GM12892 (cell line): Measurements from ENCODE around the gene PIK3C2A.
"Not testable (repeated sequence)": the region's sequence is repeated elsewhere in the genome, so short reads cannot be mapped to it uniquely, and the experiment has no call there.

ENCODE experiments used
- DNase-seq: peaks from one replicate; pipeline ENCODE4 v3.0.0; 2011; ENCODE audit not compliant: insufficient read length
- FAIRE-seq: peaks from 2 replicates; lab custom pipeline; 2011; peaks lifted over from hg19 to GRCh38; lab: Jason Lieb, UNC
- POLR2A ChIP-seq: IDR thresholded peaks from 2 replicates; pipeline ENCODE4 v1.6.1; 2011; ENCODE audit warnings: low read depth, low read length, control low read depth
- POLR2AphosphoS5 ChIP-seq: IDR thresholded peaks from 2 replicates; pipeline ENCODE4 v1.6.1; 2011; ENCODE audit warnings: low read depth, low read length, control low read depth
- TAF1 ChIP-seq: IDR thresholded peaks from 2 replicates; pipeline ENCODE4 v1.6.1; 2011; ENCODE audit warnings: low read depth, mild to moderate bottlenecking, control low read depth, low read length, borderline replicate concordance

Gene PIK3C2A

DNA sequence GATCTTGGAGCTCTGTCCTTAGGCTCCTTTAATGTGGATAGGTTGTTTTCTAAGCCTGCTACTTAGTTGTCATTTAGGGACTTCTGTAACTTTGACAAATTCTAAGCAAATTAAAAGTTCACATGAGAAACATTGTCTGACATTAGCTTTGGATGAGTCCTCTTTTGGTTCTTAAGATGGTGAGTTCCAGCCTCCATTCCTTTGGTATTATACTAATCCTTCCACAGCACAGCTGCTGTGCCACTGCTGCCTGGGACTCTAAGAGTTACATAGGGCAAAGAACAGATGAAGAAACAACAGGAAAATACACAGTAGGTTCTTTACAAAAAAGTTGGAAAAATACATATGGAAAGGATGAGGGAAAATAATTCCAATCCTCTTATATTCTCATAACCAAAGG lies 25.3 kb upstream of the PIK3C2A start:
- no peak for FAIRE-seq
- DNase-seq = no peak
- TF ChIP-seq TAF1 = no peak
- TF ChIP-seq POLR2A = no peak
- TF ChIP-seq POLR2AphosphoS5 = no peak

DNA sequence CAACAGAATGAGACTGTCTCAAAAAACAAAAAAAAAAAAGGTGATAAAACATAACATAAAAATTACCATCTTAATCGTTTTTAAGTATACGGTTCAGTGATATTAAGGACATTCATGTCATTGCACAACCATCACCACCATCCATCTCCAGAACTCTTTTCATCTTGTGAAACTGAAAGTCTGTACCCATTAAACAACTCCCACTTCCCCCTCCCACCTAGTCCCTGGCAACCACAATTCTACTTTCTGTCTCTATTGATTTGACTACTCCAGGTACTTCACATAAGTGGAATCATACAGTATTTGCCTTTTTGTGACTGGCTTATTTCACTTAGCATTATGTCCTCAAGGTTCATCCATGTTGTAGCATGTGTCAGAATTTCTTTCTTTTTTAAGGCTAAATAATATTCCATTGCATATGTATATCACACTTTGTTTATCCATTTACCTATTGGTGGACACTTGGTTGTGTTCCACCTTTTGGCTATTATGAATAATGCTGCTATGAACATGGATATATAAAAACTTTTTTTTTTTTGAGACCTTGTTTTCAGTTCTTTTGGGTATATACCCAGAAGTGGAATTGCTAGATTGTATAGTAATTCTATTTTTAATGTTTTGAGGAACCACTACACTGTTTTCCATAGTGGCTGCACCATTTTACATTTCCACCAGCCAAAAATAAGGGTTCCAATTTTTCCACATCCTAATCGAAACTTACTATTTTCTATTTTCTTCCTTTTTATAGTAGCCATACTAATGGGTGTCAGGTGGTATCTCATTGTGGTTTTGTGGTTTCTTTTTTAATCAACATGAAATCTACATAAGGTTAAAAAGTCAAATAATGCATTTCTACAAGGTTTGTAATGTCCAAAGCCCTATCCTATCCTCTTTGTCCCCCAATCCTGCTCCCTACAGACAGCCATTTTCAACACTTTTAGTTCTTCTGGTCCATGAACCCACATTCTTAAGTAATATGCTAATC lies 23.4 kb upstream of the PIK3C2A start:
- DNase-seq = no peak
- TF ChIP-seq TAF1 = no peak
- TF ChIP-seq POLR2AphosphoS5 = no peak
- no peak for TF ChIP-seq POLR2A
- peak; percentile 74 for FAIRE-seq

DNA sequence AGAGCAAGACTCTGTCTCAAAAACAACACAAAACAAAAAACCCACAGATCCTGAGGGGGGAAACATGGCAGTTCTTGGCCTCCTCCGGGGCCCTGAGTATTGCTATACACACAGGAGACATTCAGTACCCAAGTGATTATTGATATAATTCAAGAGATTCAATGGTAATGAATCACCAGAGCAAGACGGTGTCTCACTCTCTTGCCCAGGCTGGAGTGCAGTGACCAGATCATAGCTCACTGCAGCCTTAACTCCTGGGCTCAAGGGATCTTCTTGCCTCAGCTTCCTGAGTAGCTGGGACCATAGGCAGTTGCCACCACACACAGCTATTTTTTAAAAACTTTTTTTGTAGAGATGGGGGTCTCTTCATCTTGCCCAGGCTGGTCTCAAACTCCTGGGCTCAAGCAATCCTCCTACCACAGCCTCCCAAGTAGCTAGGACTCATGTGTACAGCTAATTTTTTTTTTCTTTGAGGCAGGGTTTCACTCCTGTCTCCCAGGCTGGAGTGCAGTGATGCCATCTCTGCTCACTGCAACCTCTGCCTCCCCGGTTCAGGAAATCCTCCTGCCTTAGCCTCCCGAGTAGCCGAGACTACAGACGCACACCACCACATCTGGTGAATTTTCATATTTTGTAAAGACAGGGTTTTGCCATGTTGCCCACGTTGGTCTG lies 21.8 kb upstream of the PIK3C2A start:
- TF ChIP-seq POLR2AphosphoS5 = no peak
- TF ChIP-seq TAF1 = no peak
- TF ChIP-seq POLR2A = no peak
- no peak for DNase-seq
- no peak for FAIRE-seq

DNA sequence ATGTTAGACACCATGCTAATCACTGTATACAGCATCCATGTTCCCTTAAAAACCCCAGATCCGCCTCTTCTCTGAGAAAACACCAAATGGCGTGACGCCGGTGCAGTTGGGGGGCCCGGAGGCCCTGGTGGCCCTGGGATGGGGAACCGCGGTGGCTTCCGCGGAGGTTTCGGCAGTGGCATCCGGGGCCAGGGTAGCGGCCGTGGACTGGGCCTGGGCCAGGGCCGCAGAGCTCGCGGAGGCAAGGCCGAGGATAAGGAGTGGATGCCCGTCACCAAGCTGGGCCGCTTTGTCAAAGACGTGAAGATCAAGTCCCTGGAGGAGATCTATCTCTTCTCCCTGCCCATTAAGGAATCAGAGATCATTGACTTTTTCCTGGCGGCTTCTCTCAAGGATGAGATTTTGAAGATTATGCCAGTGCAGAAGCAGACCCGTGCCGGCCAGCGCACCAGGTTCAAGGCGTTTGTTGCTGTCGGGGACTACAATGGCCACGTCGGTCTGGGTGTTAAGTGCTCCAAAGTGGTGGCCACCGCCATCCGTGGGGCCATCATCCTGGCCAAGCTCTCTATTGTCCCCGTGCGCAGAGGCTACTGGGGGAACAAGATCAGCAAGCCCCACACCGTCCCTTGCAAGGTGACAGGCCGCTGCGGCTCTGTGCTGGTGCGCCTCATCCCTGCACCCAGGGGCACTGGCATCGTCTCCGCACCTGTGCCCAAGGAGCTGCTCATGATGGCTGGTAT lies 20.6 kb upstream of the PIK3C2A start:
- not testable (repeated sequence) for FAIRE-seq, DNase-seq

DNA sequence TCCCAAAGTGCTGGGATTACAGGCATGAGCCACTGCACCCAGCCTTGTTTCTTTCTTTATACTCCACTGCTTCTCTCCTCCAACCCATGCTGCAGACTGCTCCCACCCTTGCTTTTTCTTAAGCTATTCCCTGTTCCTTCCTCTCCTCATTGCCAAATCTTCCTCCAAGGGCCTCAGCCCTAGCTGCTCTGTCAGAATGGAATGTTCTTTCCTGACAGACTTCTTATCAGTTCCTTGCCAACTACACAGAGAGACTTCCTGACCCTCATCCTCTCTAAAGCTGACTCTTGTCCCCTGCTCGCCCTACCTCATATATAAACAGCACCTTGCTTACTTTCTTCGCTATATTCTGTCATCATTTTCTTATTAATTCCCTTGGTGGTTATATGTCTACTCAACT lies 16.9 kb upstream of the PIK3C2A start:
- no peak for FAIRE-seq
- TF ChIP-seq TAF1 (no peak), POLR2A (no peak), POLR2AphosphoS5 (no peak)
- no peak for DNase-seq

DNA sequence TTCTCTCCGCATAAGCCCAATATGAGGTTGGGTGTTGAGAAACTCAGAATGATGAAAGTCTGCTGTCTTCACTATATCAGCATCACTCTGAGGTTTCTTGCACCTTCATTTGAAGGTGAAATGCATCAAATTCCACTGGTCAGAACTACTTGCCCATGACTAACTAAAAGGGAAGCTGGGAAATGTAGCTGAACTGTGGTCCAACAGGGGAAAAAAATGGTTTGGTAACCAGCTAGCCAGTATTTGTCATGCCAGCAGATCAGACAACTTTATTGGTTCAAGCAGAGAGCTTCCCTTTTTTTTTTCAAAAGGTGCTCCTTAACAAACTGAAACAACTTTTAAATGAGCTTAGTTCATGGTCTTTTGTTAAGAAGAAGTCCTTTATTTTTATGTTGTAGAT lies 14.2 kb upstream of the PIK3C2A start:
- no peak for FAIRE-seq
- DNase-seq = no peak
- no peak for TF ChIP-seq TAF1
- no peak for TF ChIP-seq POLR2AphosphoS5
- TF ChIP-seq POLR2A = no peak

DNA sequence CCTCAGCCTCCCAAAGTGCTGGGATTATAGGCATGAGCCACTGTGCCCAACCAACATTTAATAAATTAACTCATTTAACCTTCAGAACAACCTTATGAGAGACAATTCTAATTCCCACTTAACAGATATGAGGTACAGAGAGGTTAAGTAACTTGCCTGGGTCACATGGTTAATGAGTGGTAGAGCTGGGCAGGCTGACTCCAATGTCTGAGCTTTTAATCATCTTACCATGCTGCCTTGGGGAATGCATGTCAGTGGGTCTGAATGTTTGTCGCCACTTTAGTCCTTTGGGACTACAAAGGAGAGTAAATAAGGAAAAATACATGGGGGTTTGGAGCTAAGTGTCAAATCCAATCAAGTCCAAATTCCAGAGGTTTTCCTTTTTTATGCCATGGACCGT lies 11.2 kb upstream of the PIK3C2A start:
- DNase-seq (no peak), FAIRE-seq (no peak)
- no peak for TF ChIP-seq POLR2A
- no peak for TF ChIP-seq TAF1
- TF ChIP-seq POLR2AphosphoS5 = no peak

DNA sequence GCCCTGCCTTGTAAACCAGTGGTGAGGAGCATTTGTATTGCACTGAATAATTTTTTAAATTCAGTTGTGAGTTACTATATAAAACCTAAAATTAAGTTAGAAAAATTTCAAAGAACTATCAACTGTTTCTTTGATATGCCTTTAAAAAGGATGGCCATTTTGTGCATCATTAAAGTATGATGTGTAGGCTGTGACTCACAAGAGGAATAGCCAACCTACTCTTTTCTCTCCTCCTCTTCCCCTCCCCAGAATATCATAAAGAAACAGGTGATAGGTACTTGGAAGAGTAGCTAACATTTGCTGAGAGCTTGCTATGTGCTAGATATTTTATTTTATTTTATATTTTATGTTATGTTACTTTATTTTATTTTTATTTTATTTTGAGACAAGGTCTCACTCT lies 10.6 kb upstream of the PIK3C2A start:
- DNase-seq (no peak), FAIRE-seq (no peak)
- TF ChIP-seq POLR2A (no peak), TAF1 (no peak), POLR2AphosphoS5 (no peak)

DNA sequence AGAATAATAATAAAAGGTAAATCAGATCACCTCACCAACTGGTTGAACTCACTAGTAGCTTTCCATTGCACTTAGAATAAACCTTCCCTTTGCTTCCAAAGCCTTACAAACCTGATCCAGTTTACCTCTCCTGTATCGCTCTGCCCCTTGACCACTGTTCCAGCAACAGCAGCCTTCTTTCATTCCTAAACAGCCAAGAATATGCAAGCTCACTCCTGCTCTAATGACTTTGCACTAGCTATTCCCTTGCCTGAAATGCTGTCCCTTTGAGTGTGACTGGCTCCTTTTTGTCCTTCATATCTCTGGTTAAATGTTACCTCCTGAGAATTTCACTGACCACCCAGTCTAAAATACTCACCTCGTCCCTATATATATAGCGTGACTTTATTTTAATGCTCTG lies 9.6 kb upstream of the PIK3C2A start:
- FAIRE-seq (no peak), DNase-seq (no peak)
- TF ChIP-seq POLR2A = no peak
- TF ChIP-seq POLR2AphosphoS5 = no peak
- TF ChIP-seq TAF1 = no peak

DNA sequence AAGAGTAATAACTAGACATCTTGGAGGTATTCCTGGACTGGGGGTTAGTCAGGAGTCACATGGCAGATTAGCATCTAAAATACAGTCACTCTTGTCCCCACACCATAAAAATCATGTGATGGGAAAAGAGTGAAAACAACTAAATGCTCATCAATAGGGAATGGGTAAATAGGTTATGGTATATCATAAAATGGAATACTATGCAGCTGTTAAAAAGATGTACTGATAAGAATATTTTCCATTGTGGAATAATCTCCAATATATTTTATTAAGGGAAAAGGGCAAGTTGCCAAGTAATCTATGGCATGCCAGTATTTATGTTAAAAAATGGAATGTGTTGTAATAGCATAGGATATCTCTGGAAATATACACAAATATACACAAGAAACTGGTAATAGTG lies 6.6 kb upstream of the PIK3C2A start:
- TF ChIP-seq POLR2AphosphoS5 (no peak), TAF1 (no peak), POLR2A (no peak)
- FAIRE-seq (no peak), DNase-seq (no peak)

DNA sequence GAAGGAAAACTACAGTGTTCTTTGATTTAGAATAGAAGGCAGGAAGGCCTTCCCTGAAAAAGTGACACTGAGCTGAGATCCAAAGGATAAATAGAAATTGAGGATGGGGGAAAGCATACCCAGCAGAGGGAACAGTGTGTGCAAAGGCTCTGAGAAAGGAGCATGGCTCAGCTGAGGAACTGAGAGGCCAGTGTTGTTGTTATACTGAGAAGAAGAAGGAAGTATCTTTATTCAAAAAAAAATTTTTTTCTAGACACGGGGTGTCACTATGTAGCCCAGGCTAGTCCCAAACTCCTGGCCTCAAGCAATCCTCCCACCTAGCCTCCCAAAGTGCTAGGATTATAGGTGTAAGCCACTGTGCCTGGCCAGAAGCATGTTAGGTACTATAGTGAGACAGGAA lies 3.5 kb upstream of the PIK3C2A start:
- no peak for DNase-seq
- FAIRE-seq = no peak
- TF ChIP-seq TAF1 = no peak
- no peak for TF ChIP-seq POLR2AphosphoS5
- TF ChIP-seq POLR2A = no peak

DNA sequence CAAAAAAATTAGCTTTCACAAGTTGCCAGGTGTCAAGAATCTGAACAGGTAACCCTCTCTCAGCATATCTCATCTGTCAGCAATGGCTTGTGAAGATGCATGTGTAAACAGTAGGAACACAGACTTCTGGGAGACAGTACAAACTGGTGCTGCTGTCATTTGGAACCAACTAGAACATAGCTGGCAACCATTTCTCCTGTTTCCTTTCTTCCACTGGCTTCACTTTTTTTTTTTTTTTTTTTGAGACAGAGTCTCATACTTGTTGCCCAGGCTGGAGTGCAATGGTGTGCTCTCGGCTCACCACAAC lies 2.1 kb upstream of the PIK3C2A start:
- TF ChIP-seq POLR2A (no peak), POLR2AphosphoS5 (no peak), TAF1 (no peak)
- DNase-seq = no peak
- FAIRE-seq = no peak
